HEK293 (cell line): ENCODE data around the gene RWDD1.

ENCODE experiments used
- CTCF ChIP-seq: fragments of 450-650 bp; formaldehyde crosslinking; IDR thresholded peaks from 2 replicates; pipeline ENCODE4 v1.5.1; 2016; ENCODE audit warnings: missing biosample characterization, missing genetic modification characterization
- PRDM6 ChIP-seq: fragments of 450-650 bp; formaldehyde crosslinking; IDR thresholded peaks from 2 replicates; pipeline ENCODE4 v1.5.1; 2017; ENCODE audit warnings: missing biosample characterization, missing genetic modification characterization
- TCF7L2 ChIP-seq: IDR thresholded peaks from 2 replicates; pipeline ENCODE4 v1.6.1; 2011; ENCODE audit warnings: low read depth, mild to moderate bottlenecking, inconsistent platforms, low read length, moderate library complexity, borderline replicate concordance

- TF ChIP-seq CTCF (no peak), TCF7L2 (no peak), PRDM6 (tag by site-specific recombination) (no peak)
Observed at GRCh38 chr6:116550796-116551195, 20.5 kb upstream of the RWDD1 start.
